COR-L47 (cell line): ENCODE data around the gene THADA.
A peak's percentile ranks its signal among the peaks of the same experiment; 100 is the strongest.

Experiments used
- DNase-seq: peaks from one replicate; lab custom pipeline; 2025; lab: John Stamatoyannopoulos, UW

THADA gene

DNA sequence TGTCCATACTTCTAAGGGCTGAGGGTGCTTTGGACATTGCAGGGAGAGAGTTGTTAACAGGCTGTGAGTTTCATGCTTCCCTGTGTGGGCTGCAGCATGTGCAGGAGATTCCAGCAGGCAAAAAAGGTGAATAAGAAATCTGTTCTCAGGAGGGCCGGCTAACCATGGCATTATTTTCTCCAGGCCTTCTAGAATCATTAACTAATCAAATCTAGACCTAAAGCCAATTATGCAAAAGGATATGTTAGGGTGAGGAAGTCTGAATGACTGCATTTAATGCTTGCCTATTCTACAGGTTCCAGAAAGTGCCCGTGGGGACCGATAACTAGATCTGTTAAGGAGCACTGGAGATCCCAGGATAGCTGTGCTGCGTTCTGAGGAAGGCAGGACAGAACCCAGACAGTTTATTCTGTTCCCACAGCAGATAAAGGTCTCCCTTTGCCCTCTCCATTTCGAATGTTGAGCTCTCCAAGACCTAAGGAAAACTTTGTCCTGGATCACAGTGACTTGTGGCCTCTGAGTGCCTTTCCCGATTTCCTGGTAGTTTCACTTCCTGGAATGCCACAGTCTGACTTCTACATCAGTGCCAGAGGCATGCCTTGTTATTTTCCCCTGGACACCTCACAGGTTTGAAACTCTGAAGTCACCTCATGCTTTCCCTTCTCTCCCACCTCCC is 319.4 kb downstream of the THADA start:
- DNase-seq, result no peak

GRCh38 chr2:43274721-43275120 is 321.1 kb downstream of the THADA start:
- no peak for DNase-seq

- DNase-seq, result no peak
Observed at GRCh38 chr2:43274055-43274454, 321.8 kb downstream of the THADA start.

- DNase-seq, result no peak
Observed at GRCh38 chr2:43273529-43273928, 322.3 kb downstream of the THADA start.

GRCh38 chr2:43270930-43271615 is 324.8 kb downstream of the THADA start:
- no peak for DNase-seq

GRCh38 chr2:43270461-43270860 is 325.4 kb downstream of the THADA start:
- no peak for DNase-seq

DNA sequence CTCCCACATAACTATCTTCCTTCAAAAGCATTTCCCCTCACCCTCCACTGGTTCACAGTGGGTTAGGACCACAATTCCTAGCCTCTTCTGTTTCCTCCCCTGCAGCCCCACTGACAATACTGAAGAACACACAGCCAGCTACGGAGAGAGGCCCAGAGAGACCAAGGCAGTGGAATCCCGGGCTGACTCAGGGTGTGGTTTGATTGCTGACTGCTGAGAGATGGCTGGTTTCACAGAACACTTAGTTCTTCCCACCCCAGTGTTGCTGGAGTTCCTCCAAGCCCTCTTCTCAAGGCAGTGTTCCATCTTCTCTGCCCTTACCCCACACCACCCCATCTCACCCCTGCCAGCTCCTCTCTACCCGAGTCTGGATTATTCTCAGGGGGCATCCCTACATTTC is 326.1 kb downstream of the THADA start:
- DNase-seq, result no peak

DNA sequence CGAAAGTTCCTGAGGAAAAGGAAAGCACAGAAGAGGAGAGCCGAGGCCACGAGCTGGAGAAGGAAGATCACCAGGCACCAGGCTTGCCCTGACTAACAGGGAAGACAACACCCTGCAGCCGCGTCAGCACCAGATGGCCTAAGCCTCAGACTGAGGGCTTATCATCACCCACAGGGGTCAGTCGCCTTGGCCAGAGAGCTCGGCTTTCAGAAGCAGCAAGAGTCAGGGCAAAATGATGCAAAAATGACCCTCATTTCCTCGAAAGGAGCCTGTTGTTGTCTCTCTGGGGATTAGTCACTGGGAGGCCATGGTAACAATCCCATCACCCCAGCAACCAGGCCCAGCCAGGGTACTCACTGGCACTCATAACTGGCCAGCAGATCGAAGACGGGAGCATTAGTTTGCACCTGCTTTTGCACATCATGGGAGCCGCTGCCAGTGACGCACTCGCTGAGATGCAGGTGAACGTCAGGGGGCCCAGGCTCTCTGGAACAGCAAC is 326.7 kb downstream of the THADA start:
- peak; percentile 8 for DNase-seq

DNA sequence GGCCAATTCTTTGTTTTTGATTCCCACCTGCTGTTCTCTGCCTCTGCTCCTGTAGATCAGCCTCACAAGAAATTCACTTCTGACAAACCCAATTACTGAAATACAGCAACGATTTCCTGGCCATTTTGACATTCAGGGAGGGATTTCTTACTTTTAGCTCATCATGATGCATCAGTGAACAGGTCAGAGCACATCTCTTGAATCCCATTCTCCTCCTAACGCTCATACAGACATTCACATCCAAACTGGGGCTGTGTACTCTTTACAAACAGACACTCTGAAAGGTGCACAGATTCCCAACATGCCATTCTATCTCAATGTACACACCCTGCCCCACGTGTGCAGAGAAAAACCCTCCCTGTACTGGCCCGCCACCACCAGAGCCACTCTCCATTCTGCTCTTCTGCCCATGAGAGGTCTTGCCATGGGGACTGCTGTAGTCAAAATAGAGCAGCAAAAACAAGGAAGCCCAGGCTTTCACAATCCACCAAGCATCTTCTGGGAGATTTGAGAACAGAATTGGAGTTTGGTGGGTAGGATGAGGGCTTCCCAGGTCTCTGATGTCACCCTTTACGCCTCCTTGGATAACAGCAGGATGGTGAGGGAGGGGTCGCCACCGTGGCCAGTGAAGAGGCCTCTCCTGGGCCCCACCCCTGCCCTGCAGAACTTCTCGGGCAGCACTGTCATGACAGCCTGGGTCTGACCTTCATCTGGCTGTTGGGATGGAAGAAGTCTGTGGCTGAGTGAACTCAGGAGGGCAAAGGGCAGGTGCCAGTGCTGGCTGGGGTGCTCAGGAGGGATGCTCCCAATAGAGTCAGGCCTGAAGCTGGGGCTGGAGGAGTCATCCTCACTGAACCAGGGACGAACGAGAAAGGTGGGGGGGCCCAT is 327.5 kb downstream of the THADA start:
- DNase-seq, result no peak

DNA sequence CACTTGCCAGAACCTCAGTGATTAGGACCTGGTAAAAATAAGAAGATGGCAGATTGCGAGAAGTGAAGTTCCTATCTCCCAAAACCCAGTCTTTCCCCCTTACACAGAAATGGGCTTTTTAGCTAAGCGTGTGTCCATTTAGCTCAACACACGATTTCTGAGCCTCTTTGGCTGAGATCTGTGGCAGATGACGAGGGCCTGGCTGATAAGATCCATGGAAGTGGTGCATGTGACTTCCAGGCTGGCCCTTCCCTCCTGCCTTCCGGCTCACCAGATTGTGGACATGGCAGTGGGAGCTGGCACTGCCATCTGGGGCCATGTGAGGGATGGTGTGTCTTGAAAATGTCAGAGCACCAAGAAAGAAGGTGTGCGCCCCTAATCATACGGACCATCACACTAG is 328.5 kb downstream of the THADA start:
- no peak for DNase-seq

GRCh38 chr2:43266711-43267111 is 329.1 kb downstream of the THADA start:
- DNase-seq, result no peak

- DNase-seq, result no peak
Observed at GRCh38 chr2:43265421-43265820, 330.4 kb downstream of the THADA start.

DNA sequence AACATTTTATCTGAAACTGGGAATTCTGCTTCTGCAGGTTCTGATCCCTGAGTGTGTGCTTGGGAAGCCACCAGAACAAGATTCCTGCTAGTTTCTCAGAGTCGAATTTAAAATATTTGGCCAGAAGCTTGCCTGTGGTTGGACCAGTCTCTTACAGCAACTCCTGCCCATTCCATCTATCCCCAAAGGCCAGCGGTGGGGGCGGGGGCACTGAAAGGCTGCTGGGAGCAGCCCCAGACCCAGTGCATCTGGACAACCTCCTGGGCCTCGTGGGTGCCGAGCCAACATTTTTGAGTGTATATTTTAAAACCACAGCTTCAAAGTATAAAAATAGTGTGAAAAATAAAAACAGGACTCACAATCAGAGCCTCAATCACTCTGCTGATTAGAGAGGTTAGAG is 330.8 kb downstream of the THADA start:
- no peak for DNase-seq

GRCh38 chr2:43262951-43263350 is 332.9 kb downstream of the THADA start:
- no peak for DNase-seq

DNA sequence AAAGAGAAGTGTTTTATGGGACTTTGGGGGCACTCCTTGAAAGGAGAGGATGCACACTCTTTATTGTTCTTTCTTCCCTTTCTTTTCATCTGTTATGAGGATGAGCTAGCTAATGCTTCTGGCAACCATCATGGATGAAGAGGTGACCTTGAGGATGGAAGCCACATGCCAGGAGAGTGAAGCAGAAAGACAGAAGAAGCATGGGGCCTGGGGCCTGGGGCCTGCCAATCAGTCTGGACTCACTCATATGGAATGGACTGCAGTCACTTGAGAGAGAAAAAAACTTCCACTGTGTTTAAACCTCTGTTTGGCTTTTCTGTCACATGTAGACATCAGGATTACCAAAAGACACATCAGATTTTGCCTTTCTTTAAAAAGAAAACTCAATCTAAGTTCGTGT is 333.6 kb downstream of the THADA start:
- DNase-seq, result no peak

DNA sequence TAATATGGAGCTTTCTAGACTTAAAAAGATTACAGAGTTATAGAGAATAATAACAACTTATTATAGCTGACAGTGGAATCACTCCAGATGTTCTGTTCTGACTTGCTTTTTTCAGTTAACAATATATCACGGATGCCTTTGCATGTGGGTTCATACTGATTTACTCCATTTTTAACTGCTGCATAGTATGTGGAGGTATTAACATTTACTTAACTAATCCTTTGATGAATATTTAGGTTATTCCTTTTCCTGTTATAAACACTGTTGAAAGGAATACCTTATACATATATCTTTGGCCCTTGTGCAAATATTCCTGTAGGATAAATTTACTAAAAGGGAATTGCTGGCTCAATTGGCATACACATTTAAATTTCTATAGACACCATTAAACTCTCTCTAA is 336.3 kb downstream of the THADA start:
- DNase-seq, result no peak

DNA sequence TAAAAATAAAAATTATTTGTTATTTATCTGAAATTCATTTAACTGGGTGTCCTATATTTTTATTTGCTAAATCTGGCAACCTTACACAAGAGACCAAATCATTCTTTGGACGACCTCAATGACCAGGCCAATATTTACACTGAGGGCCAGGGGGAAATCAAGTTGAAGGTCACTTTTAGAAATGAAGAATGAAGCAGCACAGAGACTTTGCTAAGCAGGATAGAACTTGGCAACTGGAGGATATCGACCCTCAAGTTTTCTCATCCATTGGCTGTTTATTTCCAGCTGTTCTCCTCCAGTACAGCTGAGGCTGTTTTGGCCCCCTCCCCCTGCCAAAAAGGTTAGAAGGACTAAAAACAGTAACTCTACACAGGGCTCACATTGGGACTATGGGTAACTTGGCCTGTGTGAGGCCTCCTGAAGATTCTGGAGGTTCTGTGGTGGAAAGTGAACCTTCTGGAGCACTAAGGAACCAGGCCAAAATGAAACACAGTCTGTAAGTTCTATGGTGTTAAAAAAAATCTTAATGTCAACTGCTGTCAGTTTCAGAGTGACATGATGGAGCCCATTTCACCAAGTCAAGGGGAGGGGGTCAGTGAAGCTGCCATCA is 337.2 kb downstream of the THADA start:
- no peak for DNase-seq

GRCh38 chr2:43255296-43255910 is 340.4 kb downstream of the THADA start:
- DNase-seq, result peak; percentile 77

- no peak for DNase-seq
Observed at GRCh38 chr2:43254331-43254730, 341.5 kb downstream of the THADA start.

GRCh38 chr2:43251171-43251731 is 344.6 kb downstream of the THADA start:
- no peak for DNase-seq

- DNase-seq, result no peak
Observed at GRCh38 chr2:43250015-43250414, 345.8 kb downstream of the THADA start.
